HG03095 (cell line): ENCODE measurements around the gene SENP1.

Experiments
- ATAC-seq: cut with Tn5 transposase; IDR thresholded peaks from one replicate; pipeline ENCODE4 v1.9.1; 2021; ENCODE audit warnings: moderate library complexity; ENCODE audit not compliant: unreplicated experiment

The SENP1 gene

DNA sequence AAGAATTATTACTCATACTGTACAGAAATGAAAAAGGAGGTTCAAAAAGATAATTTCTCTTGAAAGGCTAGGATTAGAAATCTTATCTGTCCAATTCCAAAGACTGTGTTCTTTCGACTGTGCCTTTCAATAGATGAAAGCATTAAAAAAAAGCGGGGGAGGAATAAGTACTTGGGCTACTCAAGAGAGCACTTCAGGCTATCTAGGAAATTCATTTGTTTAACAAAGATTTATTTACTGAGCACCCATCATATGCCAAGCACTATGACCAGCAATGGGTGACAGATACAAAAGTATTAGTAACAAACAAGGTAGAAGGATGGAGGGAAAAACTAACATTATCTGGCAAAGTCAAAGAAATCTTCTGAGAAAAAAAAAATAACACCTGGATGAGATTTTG, 37.4 kb downstream of the SENP1 start:
- ATAC-seq, result no peak

DNA sequence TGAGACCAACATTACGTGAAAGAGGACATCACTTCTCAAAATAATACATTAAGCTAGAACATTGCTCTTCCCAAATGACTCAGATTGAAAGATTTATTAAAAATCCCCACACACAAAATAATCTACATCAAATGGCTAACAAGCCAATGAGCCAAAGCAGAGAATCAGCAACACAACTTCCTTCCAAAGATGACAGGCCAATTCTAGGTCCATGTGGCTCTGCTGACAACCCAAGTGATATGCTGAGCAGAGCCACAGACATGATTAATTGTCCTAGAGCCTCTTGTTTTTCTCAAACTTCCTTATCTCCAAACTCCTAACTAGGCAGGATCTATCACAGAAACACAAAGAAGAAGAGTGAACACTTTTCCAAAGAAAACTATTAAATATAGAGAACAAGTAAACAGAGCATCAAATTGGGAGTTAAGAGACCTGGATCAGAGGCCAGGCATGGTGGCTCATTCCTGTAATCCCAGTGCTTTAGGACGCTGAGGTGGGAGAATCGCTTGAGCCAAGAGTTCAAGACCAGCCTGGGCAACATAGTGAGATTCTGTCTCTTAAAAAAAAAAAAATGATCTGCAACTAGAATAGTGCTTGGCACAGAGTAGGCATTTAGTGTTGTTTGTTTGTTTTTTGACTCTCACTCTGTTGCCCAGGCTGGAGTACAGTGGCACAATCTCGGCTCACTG, 38.5 kb downstream of the SENP1 start:
- ATAC-seq, result no peak

DNA sequence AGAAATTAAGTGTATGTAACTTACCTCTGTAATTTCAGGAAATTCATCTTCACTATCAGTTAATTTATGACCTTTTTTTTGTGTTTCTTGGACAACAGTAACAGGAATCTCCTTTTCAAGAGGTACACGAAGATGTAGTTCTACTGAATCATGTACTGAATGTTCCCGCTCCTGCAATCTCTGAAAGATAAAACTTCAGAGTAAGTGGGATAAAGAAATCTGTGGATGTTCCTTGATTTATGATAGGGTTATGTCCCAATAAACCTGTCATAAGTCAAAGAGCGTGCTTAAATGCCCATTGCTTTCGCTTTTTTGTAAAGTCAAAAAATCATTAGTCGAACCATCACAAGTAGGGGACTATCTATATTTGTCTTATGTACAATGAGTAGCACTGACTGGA, 40.8 kb downstream of the SENP1 start:
- ATAC-seq, result no peak

DNA sequence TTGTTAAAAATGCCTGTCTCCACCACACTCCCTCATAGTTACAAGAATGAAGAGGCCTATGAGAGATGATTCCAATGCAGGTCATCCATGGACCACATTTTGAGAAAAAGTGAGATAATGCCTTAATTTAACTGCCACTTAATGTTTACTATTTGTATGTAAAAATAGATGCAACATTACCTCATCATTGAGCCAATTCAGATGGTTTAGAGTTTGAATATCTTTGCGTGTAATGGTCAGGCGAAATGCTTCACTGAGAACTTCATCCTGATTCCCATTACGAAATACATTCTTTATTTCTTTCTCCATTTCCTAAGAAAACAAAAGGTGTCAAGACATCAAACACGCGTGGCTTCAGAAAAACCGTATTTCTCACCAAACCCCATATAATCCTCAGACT, 42.3 kb downstream of the SENP1 start:
- ATAC-seq, result no peak

DNA sequence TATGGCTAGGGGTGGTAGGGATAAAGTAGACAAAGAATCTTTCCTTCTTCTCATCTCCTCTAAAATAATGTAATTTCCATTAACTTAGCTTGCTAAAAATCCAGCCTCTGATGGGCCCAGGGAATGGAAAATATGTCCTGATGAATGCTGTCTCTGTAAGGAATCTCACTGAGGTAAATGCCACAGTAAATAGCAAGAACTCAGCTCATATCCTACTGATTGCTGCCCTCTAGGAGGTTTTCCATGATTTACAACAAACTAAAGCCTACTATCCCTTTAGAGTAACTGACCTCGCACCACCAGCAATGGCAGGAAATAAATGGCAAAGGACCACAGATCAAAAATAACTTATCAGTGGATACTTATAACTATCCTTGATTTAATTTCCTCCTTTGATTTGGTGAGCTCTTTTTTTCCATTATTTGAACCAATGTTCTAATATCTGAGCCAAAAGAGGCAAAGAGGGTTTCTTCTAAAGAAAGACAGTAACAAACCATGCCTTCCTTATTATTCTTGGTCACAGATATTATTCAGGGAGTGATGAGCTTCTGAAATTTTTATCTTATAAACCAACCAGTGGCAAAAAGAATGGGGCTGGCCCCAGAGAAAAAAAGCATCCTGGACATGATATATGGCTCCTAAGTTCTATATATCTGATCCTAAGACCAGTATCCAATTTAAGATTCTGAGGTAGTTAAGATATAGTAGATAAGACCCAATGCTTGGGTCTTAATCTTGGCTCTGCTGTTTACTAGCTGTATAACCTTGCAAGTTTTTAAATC, 43.8 kb downstream of the SENP1 start:
- ATAC-seq, result no peak

DNA sequence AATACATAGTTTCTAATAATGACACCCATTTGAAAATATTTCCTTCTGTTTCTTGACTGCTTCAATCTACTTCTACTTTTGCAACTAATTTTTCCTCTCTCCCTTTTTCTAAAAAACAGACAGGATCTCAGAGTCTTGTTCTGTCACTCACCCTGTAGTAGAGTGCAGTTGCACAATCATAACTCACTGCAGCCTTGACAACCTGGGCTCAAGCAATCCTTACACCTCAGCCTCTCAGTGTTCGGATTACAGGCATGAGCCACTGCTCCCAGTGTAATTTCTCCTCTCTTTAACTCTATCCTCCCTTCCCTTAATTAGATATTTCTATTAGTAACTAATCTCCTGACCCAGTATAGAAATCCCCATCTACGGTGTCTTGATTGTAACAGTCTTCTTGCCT, 45.4 kb downstream of the SENP1 start:
- ATAC-seq, result no peak

DNA sequence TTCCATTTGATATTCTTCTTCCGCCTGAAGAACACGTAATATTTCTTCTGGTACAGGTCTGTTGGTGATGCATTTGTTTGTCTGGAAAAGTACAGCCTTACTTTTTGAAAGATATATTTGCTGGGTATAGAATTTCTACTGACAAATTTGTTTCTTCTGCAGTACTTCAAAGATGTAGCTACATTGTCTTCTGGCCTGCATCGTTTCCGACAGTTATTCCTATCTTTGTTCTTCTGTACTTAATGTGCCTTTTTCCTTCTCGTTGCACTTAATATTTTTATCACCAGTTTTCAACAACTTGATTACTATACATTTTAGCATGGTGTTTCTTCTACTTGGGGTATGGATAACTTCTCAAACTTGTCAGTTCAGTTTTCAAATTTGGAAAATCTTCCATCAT, 47.1 kb downstream of the SENP1 start:
- no peak for ATAC-seq

DNA sequence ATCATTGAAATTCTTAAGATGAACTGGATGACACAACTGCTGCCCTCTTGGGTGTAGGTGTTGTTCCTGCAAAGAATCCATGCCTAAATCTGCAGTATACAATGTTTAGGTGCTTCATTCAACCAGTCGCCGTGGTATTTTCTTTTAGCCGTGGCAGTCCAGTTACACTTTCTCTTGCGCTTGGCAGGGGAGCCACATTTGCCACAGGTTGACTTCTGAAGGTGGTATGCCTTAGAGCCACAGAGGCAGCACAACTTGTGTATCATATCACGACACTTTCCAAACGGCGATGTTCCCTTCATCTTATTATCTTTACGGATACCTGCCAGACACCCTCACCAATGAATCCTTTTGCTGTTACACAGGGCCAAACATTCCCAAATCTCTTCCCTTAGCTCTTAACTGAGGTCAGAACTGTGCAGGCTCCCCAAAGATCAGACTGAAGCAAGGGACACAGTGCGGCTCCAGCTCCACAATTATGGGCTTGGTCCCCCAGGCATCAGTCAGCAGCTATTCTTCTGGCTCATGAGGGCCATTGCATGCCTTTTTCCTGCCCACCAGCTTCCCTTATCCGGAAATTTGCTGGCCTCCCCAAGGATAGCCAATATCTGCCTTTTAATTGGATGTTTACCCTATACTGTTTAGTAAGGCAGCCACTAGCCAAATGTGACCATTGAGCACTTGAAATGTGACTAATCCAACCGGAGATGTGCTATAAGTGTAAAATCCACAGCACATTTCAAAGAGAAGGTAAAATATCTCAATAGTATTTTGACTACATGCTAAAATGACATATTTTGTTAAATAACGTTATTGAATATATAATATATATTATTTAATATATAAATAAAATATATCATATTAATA, 50.7 kb downstream of the SENP1 start:
- ATAC-seq, result no peak

DNA sequence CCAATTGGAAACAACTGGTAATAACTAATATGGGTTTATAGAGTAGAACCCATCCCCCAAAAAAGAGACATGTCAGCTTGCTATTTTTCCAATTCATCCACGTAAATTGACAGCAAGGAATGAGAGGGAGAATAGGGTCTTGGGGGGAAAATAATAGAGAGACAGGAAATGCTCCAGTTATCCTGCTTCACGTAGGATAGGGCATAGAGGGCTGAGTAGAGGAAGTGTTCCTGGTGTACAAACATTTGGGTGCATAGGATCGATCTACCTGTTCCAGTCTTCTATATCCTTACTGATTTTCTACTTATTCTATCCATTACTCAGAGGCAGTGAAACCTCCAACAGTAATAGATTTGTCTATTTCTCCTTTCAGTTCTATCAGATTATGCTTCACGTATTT, 52.0 kb downstream of the SENP1 start:
- no peak for ATAC-seq

DNA sequence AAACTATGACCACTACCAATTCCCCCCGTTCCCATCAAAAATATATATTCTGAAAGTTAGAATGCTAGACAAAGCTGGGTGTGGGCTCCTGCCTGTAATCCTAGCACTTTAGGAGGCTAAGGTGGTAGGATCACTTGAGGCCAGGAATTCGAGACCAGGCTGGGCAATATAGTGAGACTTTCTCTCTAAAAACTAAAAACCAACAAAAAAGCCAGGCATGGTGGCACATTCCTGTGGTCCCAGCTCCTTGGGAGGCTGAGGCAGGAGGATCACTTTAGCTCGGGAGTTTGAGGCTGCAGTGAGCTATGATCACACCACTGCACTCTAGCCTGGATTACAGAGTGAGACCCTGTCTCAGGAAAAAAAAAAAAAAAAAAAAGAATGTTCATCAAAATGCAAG, 52.8 kb downstream of the SENP1 start:
- no peak for ATAC-seq

DNA sequence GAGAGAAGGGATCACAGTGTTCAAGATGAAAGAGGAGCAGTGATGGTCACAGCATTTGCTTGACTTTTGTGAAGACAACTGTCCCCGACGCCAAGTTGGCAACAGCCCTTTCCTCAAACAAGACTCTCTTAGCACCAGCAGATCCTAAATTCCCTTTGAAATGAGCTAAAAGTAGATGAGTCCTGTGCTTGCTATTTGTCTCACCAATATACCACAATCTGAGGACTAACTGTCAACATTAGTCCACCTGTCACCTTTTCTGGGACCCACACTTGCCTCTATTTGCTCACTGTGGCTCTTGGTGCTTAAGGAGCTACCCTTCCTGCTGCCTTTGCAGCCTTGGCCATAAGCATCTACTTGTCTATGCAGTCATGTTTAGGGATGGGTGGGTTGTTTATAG, 54.2 kb downstream of the SENP1 start:
- no peak for ATAC-seq

DNA sequence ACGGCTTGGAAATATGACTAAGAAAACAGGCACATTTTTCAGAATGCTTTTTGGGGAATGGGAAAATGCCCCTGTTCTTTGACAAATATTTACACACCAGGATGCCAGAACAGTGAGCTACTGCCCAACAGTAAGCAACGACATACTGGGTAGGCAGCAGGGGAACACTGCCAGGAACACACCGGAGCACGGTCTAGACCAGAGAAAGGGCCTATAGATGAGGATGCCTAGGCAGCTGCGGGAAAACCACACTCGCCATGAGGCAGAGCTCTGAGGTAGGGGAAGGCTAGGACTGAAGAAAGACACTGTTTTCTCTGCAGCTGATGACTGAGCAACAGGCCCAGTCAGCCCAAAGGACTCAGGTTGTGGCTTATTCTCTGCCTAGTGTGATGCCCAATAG, 55.7 kb downstream of the SENP1 start:
- ATAC-seq, result no peak

DNA sequence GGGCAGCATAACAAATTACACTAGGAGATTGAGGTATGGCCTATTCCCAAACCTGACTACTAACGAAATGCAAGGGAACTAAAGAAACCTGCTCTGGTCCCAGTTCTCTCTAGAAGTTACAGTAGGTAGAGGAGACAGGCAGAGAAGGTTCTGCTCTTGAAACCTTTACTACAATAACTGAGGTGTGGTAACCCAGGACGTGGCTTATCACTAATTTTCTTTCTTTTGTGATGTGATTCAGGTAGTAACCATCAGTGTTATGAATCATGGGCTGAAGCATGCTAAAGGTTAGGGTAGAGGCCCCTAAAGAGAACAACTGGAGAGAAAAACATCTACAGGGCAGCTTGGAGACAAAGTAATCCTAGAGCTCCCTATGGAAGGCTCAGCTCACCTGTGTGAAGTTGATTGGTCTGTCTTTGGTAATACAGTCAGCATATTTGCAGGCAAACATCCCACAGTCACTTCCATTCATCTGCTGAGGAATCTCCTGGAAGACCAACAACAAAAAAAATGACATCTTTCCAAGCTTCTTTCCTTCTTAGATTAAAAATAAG, 59.8 kb downstream of the SENP1 start:
- no peak for ATAC-seq

DNA sequence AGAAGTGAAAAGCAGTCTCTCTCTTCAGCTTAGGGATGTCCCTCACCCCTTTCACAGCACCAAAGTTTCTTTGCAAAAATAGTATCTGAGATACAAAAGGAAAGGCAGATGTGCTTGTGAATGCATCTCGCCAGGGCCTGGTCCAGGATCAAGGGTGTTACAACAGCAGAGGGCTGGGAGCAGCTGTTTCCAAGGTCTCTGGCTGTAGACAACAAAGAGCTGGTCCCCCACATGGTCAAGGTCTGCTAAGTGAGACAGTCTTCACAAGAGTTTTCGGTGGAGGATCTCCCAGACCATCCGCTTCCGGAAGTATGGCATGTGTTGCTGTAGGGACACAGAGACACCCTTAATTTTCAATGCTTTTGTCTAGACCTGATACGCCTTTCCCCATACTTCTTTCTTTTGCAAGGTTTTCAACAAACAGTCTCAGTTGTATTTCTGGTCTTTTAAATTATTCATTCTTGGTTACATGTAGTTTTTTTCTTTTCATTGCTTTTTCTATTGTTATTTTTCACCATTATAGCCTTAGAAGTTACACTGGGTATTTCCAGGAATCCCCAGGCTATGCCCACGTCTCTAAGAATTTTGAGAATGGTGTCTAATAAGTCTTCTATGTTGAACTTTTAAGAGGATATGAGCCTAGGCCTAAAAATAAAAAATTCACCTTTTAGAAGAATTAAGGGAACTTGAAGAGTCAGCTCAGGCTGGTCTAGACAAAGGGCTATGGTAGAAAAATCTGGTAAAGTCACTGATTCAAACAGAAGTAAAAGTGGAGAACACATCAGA, 60.6 kb downstream of the SENP1 start:
- no peak for ATAC-seq

DNA sequence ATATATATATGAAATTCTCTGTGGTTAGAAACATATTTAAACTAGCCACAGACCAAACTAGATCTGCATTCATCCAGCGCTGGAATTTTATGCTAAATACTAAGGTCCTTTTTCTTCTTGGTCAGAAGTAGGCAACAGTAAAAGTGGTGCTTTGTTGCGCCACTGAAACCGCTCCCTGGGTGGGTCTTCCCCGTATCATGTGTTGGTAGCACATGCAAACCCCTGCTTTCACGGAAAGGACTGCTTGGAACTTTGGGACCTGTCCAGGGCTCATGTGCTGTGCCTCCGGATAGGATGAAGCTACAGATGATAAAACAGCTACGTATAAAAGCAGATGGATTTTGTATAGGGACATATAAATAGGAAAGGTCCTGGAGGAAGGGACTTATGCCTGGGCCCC, 61.5 kb downstream of the SENP1 start:
- no peak for ATAC-seq

DNA sequence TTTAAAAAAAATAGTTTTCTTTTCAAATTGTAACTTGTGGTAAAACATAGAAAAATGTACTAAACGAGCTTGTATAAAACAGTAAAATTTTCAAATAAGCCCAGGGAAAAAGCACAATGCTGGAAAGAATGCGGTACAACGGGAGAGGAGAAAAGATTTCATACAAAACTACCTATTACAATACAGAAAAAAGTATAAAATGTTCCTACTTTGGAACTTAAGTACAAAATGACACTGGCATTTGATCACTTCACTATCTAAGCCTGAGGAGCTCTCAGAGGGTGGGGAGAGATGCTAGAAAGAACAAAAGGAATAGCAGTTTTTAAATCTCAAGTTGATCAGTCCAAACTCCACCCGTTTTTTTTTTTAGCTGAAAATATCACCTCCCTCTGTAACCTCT, 62.1 kb downstream of the SENP1 start:
- ATAC-seq, result no peak

DNA sequence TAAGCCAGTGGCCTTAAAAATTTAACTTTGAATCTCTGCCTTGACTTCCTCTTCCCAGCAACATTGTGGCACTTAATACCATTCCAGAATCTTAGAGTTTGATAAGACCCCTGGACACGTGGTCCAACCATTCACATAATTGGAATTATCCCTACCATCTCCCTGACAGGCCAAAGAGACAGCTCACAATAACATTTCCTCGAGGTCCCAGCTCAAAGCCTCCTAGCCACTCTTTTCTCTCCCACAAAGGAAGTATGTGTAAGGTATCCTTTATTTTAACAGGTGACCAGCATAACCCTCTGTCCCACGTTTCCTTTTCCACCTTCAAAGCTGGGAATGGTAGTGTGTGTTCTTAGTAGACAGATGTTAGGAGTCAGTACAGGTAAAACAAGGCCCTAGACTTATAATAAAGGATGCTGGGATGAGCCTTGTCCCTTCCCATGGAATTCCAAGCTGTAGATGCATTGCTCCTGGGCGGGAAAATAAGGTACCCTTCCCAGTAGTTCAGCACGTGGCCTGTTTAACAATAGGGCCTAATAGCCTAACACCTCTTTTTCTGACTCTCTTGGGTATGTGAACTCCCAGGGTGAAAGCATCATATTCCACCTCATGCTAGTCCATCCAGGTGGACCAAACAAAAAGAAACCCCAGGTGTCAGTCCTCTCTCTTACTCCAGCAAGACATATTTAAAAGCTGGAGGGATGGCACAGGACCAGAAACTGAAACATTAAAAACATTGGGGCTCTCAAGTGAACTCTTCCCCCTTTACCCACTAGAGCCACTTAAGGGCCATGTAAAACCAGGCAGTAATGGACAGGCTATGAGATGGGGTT, 64.1 kb downstream of the SENP1 start:
- ATAC-seq, result no peak

DNA sequence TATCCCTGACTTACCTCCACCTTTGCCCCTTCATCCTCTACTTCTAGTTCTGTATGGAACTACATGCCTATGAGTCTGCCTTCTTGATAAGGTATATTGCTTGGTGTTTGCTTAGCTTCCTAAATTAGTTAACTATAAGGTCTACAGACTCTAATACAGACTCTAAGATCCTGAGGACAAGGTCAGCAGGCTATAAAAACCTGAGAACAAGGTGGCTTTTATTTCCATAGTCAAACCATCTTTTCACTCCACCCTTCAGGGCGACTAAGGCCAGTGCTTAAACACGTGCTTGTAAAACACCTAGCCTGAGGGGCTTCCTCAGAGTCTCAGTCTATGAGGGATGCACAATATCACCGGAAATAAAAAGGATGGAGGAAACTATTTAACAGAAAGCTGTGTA, 65.5 kb downstream of the SENP1 start:
- ATAC-seq, result no peak

DNA sequence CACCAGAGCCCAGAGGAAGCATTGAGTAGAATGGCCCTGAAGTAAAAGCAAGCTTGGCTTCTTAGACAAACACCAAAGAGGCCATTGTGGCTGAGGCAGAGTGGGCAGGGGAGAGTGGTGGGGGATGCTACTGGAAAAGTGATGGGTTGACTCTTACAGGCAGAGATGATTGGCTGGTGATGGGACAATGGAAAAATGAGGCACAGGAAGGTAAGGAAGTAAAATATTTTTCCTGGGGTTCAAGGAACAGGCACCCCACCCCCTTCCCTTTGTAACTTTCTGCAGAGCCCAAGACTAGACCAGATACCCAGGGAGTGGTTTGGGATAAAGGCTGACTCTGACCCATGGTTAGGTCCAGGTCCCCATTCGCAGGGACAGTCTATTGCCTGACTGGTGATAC, 66.7 kb downstream of the SENP1 start:
- ATAC-seq, result no peak

DNA sequence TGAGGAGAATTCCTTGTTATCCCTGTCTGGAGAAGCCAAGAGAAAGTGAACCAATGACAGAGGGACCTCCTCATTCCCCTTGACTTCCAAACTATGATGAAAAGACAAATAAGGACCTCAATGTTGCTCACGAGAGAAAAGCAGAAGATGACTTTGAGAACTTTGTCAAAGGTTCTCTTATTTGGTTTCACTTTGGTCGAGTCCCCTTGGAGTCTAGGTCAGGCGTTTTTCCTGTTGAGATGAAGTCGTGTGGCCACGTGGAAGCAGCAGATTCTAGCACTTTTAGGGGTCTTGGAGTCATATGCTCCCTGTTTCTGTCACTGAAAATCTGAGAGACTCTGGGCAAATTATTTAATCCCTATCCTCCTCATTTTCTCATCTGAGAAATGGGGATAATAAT, 67.8 kb downstream of the SENP1 start:
- ATAC-seq, result no peak
